Heart right ventricle (tissue), 16 donors: ENCODE results near the gene LSAMP. TPM values are rescaled to one million over a fixed set of nuclear protein-coding genes. Genes with fewer than 3 reads are reported as not detected.

Experiments used
- ATAC-seq, 8 donors: fragments of 200-7000 bp; cut with Tn5 transposase; one replicate each; pipeline ENCODE4 v1.9.1; 2020; ENCODE audit warnings: mild to moderate bottlenecking in 8 of 8, moderate library complexity in 8 of 8, moderate number of reproducible peaks in 1 of 8
- DNase-seq, 2 donors: peaks; one replicate each; pipeline ENCODE4 v3.0.0-alpha.2; 2020
- H3K27ac ChIP-seq, 10 donors: fragments of 200-600 bp; sonication (generic) in 2 of 10; one replicate each; pipeline versions ENCODE4 v1.5.0 to v1.8.0; 2020 to 2022; ENCODE audit warnings: mild to moderate bottlenecking in 3 of 10
- H3K27me3 ChIP-seq, 7 donors: fragments of 200-600 bp; one replicate each; pipeline ENCODE4 v1.8.0; 2021 to 2022; ENCODE audit warnings: mild to moderate bottlenecking in 2 of 7
- H3K36me3 ChIP-seq, 9 donors: fragments of 200-600 bp; sonication (generic) in 1 of 9; one replicate each; pipeline versions ENCODE4 v1.5.0 to v1.8.0; 2020 to 2022; ENCODE audit warnings: mild to moderate bottlenecking in 2 of 9
- H3K4me1 ChIP-seq, 9 donors: fragments of 200-600 bp; sonication (generic) in 1 of 9; one replicate each; pipeline versions ENCODE4 v1.5.0 to v1.8.0; 2020 to 2022; ENCODE audit warnings: mild to moderate bottlenecking in 4 of 9
- H3K4me3 ChIP-seq, 10 donors: fragments of 200-600 bp; sonication (generic) in 2 of 10; one replicate each; pipeline versions ENCODE4 v1.5.0 to v1.8.0; 2020 to 2022; ENCODE audit warnings: mild to moderate bottlenecking in 7 of 10, moderate library complexity in 2 of 10
- H3K9me3 ChIP-seq, 11 donors: fragments of 200-600 bp in 10 of 11; sonication (generic) in 2 of 11; one replicate each; pipeline versions ENCODE4 v1.5.0 to v1.8.0; 2013 to 2022; ENCODE audit warnings: mild to moderate bottlenecking in 2 of 11, control low read depth in 1 of 11, moderate library complexity in 1 of 11
- CTCF ChIP-seq, 9 donors: fragments of 200-600 bp; sonication (generic) in 2 of 9; IDR thresholded peaks; one replicate each; pipeline versions ENCODE4 v1.5.0 to v1.8.0; 2021 to 2022; ENCODE audit warnings: antibody characterized with exemption in 9 of 9, mild to moderate bottlenecking in 5 of 9, moderate library complexity in 1 of 9
- WGBS, 2 donors: extraction: QIAGEN DNeasy Blood & Tissue Kit; methylation state at CpG; one replicate each; pipeline ENCODE4 v1.1.7; 2013; ENCODE audit warnings: inconsistent platforms in 1 of 2; 5-methylcytosine and 5-hydroxymethylcytosine counted together
- intact Hi-C, 10 donors: fragments of 100-400 bp; cut with DNase I; formaldehyde crosslinking; loops; one replicate each; pipeline versions ENCODE4 v1.11.1 to v1.14.2; 2022
- polyA plus RNA-seq, 2 donors: library from polyadenylated mRNA; stranded (reverse); fragments of 200-250 nt; gene quantifications; one replicate each; pipeline ENCODE4 v1.2.3, GENCODE V29; 2013
- total RNA-seq, 10 donors: library from RNA; stranded (reverse); fragmentation: NEBNext Ultra II Directional in 3 of 10; extraction: Animal tissue kit (Norgen Biotek cat#: 25700) in 3 of 10; gene quantifications; one replicate each; pipeline versions ENCODE4 v1.2.1 to v1.2.4, GENCODE V29; 2021 to 2023
- donor health status: Arrhythmogenic right ventricular cardiomyopathy.
- donor health status: ischemic (EF 13 %, LVEDD 7.1; RV severe dilation, severe dysfunction).
- donor health status: healthy with polysubstance abuse.
- donor health status: DM: no; HTN: yes; CAD: no.
- donor health status: DM: no; HTN: no; CAD: no.
- donor health status: ischemic (EF 25% LVEDD 6.9; RV normal size, moderate dysfunction).
- donor health status: ischemic (EF 25% LVEDD 5.7; RV mildly dilated, moderate dysfunction).
- donor health status: healthy.
- donor health status: DM: yes; HTN: yes; CAD: no.
- donor health status: Ischemic cardiomyopathy.
- donor health status: ischemic (EF 35%, LVEDD 5.7; RV mildly dilated, moderate dysfunction).
- donor health status: nonischemic (EF 11% LVEDD 7.7; RV severe dilation, severe dysfunction).
- donor health status: DM: yes; HTN: yes; CAD: no.
- donor health status: PGD.
- donor health status: ischemic (EF 29% LVEDD 5.4; RV normal size, mild dysfunction).
- donor health status: nonischemic (EF 23%, LVEDD 6.1; RV moderate dilation, normal function).

The LSAMP gene
- total and polyA plus RNA-seq, 12 donors = 0.51 to 9.0 (median 5.4) TPM

GRCh38 chr3:116087426-116087825, 357.9 kb downstream of the LSAMP start:
- DNase-seq = no peak
- Histone ChIP-seq H3K4me3 (no peak overlapping the region), H3K9me3 (peaks cover 0 to 12% (median 0%) of the 10 kb centered on the region in 11 donors), H3K27ac (no peak overlapping the region), H3K27me3 (no peaks in the 10 kb centered on the region), H3K4me1 (no peaks in the 10 kb centered on the region), H3K36me3 (no peaks in the 10 kb centered on the region)
- TF ChIP-seq CTCF (IDR thresholded peaks at IDR 0.05) = no peak
- intact Hi-C loops = no loop called here
- peak in 2 of 8 donors; percentile 42 to 51 for ATAC-seq
- WGBS, 2 donors = 29 to 33% methylated on average over 1 of the region's 1 CpG

GRCh38 chr3:116084999-116085791, 360.1 kb downstream of the LSAMP start:
- Histone ChIP-seq H3K4me3 (no peak overlapping the region), H3K4me1 (no peaks in the 10 kb centered on the region), H3K27ac (no peak overlapping the region), H3K9me3 (peaks cover 0 to 9% (median 0%) of the 10 kb centered on the region in 11 donors), H3K36me3 (no peaks in the 10 kb centered on the region), H3K27me3 (no peaks in the 10 kb centered on the region)
- no peak for ATAC-seq
- no peak for TF ChIP-seq CTCF (IDR thresholded peaks at IDR 0.05)
- 67% methylated on average over 4 of the region's 4 CpGs for WGBS, 2 donors
- DNase-seq = no peak
- intact Hi-C loops = no loop called here

GRCh38 chr3:116083683-116084082, 361.6 kb downstream of the LSAMP start:
- Histone ChIP-seq H3K27me3 (no peaks in the 10 kb centered on the region), H3K4me1 (no peaks in the 10 kb centered on the region), H3K36me3 (no peaks in the 10 kb centered on the region), H3K4me3 (no peak overlapping the region), H3K9me3 (no peaks in the 10 kb centered on the region), H3K27ac (no peak overlapping the region)
- 66 to 77% methylated on average over 2 of the region's 2 CpGs for WGBS, 2 donors
- intact Hi-C loops = no loop called here
- DNase-seq (no peak), ATAC-seq (no peak)
- TF ChIP-seq CTCF (IDR thresholded peaks at IDR 0.05) = no peak

GRCh38 chr3:116078561-116078960, 366.7 kb downstream of the LSAMP start:
- Histone ChIP-seq H3K27me3 (no peaks in the 10 kb centered on the region), H3K4me1 (no peaks in the 10 kb centered on the region), H3K4me3 (no peak overlapping the region), H3K27ac (no peak overlapping the region), H3K9me3 (no peaks in the 10 kb centered on the region), H3K36me3 (no peaks in the 10 kb centered on the region)
- TF ChIP-seq CTCF (IDR thresholded peaks at IDR 0.05) = no peak
- DNase-seq (no peak), ATAC-seq (no peak)
- intact Hi-C loops = no loop called here
- 87 to 92% methylated on average over 7 of the region's 7 CpGs for WGBS, 2 donors
